ENCODE results near the gene DUS2.
"Not testable (repeated sequence)": the region's sequence is repeated elsewhere in the genome, so short reads cannot be mapped to it uniquely, and the experiment has no call there.

Gene DUS2

GRCh38 chr16:67998779-67999688 is 24.1 kb upstream of the DUS2 start, which contains the start of gene DPEP2:
TSS of gene DPEP2 (minus strand) at chr16:67999484. CDS start at chr16:67993212, 6,272 bp downstream.
- DNase-seq, result not testable (repeated sequence)

- no peak for DNase-seq
These were observed 23.1 kb upstream of the DUS2 start for GRCh38 chr16:67999985-68000384.

- DNase-seq, result no peak
These were observed 22.6 kb upstream of the DUS2 start for GRCh38 chr16:68000450-68000849.

- DNase-seq, result no peak
These were observed 20.1 kb upstream of the DUS2 start for GRCh38 chr16:68003031-68003430.

- no peak for DNase-seq
These were observed 17.9 kb upstream of the DUS2 start for GRCh38 chr16:68005211-68005610.

GRCh38 chr16:68005786-68006286 is 17.2 kb upstream of the DUS2 start:
- DNase-seq, result no peak

GRCh38 chr16:68009157-68009735 is 13.8 kb upstream of the DUS2 start:
- DNase-seq, result no peak

- not testable (repeated sequence) for DNase-seq
These were observed 13.2 kb upstream of the DUS2 start for GRCh38 chr16:68009872-68010271.

GRCh38 chr16:68013440-68013839 is 9.6 kb upstream of the DUS2 start:
- no peak for DNase-seq

GRCh38 chr16:68015681-68016080 is 7.4 kb upstream of the DUS2 start, which contains the start of gene DPEP2NB:
TSS of gene DPEP2NB (minus strand) at chr16:68015911. CDS start at chr16:68015770, 141 bp downstream.
- DNase-seq, result no peak

GRCh38 chr16:68019167-68019680 is 3.9 kb upstream of the DUS2 start:
- no peak for DNase-seq

GRCh38 chr16:68021490-68021889 is 1.6 kb upstream of the DUS2 start:
- DNase-seq, result no peak

GRCh38 chr16:68022278-68022727 is 781 bp upstream of the DUS2 start:
- no peak for DNase-seq

GRCh38 chr16:68028996-68029395 is 5.9 kb downstream of the DUS2 start:
- no peak for DNase-seq

GRCh38 chr16:68030108-68030507 is 7.0 kb downstream of the DUS2 start:
- not testable (repeated sequence) for DNase-seq

- peak; percentile 26 for DNase-seq
These were observed 8.9 kb downstream of the DUS2 start for GRCh38 chr16:68031951-68032350.

- DNase-seq, result no peak
These were observed 10.0 kb downstream of the DUS2 start for GRCh38 chr16:68033101-68033500.

GRCh38 chr16:68035227-68035626 is 12.1 kb downstream of the DUS2 start:
- no peak for DNase-seq

GRCh38 chr16:68037841-68038597 is 14.9 kb downstream of the DUS2 start:
- no peak for DNase-seq

- peak; percentile 47 for DNase-seq
These were observed 17.6 kb downstream of the DUS2 start for GRCh38 chr16:68040506-68041288.

- no peak for DNase-seq
These were observed 18.7 kb downstream of the DUS2 start for GRCh38 chr16:68041783-68042182.

- DNase-seq, result no peak
These were observed 23.0 kb downstream of the DUS2 start for GRCh38 chr16:68046106-68046505.
